Coronary artery (tissue), 2 donors: ENCODE results near the gene PNPLA7.

Experiments used
- DNase-seq: peaks from one replicate; pipeline ENCODE4 v3.0.0-alpha.2; 2017; ENCODE audit warnings: low spot score
- H3K27ac ChIP-seq, 2 donors: fragments of 200-600 bp; sonication (generic); one replicate each; pipeline ENCODE4 v1.5.1; 2016 to 2019
- H3K4me3 ChIP-seq: fragments of 200-600 bp; sonication (generic); 2 replicates; pipeline ENCODE4 v1.5.1; 2016; ENCODE audit warnings: mild to moderate bottlenecking, moderate library complexity
- CTCF ChIP-seq: fragments of 200-600 bp; sonication (generic); IDR thresholded peaks from one replicate; pipeline ENCODE4 v1.5.1; 2019; ENCODE audit warnings: antibody characterized with exemption

Gene PNPLA7

DNA sequence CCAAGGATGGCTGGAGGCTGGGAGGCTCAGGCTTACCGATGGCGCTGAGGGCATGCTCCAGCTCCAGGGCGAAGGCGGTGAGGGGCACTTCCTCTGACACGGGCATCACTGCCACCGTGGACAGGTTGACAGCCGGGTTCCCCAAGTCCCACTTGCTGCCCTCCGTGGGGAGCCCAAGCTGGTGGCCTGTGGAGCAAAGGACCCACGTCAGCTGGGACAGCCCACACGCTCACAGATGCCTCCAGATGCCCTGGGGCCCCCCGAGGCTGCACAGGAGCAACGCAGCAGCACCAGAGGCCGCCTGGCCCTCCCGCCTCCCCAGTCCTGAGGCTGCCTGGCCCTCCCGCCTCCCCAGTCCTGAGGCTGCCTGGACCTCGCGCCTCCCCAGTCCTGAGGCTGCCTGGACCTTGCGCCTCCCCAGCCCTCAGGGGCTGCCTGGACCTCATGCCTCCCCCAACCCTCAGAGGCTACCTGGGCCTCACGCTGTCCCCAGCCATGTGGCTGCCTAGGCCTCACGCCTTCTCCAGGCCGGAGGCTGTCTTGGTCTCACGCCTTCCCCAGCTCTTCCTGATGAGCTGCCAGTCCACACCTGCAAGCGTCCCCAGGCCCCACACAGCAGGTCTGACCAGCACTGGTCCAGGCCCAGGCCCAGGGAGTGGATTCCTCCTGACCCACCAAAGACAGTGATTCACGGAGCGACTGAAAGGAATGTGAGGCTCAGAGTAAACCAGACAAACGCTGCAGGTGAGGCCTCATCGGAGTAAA lies 65.5 kb downstream of the PNPLA7 start:
- Histone ChIP-seq H3K27ac (no peak overlapping the region), H3K4me3 (no peak overlapping the region)
- no peak for TF ChIP-seq CTCF
- DNase-seq: no peak

DNA sequence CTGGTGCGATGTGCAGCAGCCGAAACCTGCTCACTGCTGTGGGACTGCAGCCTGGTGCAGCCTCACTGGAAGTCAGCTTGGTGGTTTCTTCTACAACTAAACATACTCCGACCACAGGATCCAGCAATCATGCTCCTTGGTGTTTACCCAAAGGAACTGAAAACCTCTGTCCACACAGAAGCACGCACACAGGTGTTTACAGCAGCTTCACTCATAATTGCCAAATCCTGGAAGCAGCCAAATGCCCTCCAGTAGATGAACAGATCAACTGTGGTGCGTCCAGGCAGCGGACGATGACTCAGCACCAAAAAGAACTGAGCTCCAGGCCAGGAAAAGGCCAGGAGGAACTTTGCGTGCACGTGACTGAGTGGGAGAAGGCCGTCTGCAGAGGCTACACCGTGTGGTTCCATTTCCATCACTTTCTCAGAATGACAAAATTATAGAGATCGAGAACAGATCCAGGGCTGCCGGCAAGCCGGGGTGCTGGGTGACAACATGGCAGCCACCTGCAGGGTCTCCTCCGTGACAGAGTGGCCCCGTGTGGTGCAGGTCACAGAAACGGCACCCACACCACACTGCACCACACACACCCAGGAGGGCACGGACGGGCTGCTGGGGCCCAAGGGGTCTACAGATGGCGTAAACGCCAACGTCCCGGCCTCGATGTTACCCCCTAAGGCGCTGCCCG lies 68.0 kb downstream of the PNPLA7 start:
- Histone ChIP-seq H3K4me3 (no peak overlapping the region), H3K27ac (no peak overlapping the region)
- TF ChIP-seq CTCF: no peak
- no peak for DNase-seq

GRCh38 chr9:137480686-137481683 lies 69.2 kb downstream of the PNPLA7 start:
- Histone ChIP-seq H3K4me3 (no peak overlapping the region), H3K27ac (no peak overlapping the region)
- no peak for DNase-seq
- no peak for TF ChIP-seq CTCF

DNA sequence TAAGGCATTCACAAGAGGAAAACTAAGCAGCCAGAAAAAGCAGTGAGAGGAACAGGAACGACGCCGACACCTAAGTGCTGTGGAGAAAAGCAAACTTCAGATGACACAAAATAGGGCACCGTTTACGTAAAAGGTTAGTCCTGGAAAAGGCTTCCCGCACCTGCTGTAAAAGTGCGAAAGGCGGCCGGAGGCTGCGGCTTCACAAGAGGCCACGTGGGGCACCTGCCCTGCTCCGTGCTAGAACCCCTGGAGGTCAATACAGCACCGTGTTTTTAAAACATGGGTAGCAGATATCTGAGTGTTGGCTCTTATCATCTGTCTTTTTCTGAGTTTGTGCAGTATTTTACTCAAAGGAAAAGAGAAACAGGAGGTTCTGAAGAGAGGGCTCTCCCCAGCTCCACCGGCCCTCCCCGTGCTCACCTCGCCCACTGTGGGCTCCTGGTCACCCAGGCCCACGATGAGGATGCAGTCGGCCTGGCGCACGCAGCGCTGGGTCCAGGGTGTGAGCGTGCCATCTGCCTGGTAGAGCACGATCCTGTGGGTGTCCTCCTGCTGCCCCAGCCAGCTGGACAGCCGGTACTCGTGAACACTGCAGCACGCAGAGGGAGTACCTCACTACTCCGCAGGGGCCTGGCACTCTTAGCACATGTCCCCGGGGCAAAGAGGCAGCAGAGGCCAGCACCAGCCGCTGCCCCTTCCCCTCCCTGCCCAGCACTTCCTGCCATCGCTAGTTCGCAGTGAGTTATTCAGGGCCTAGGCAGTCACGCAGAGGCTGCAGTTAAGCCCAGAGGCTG lies 70.1 kb downstream of the PNPLA7 start:
- Histone ChIP-seq H3K27ac (no peak overlapping the region), H3K4me3 (no peak overlapping the region)
- no peak for DNase-seq
- no peak for TF ChIP-seq CTCF

- no peak overlapping the region for H3K4me3 ChIP-seq
- no peak overlapping the region for H3K27ac ChIP-seq
- TF ChIP-seq CTCF: no peak
- no peak for DNase-seq
These were observed 71.0 kb downstream of the PNPLA7 start for GRCh38 chr9:137478962-137479861.
